ENCODE data around the gene BLTP3B. TPM values are rescaled to one million over a fixed set of nuclear protein-coding genes. Genes with fewer than 3 reads are reported as not detected.
A peak's percentile ranks its signal among the peaks of the same experiment; 100 is the strongest.

The BLTP3B gene
- total and polyA plus RNA-seq, 4 donors = 11.0 to 36.8 (median 18.6) TPM

- H3K27ac ChIP-seq (ENCODE audit: low read depth in 1 of 2, low read length in 2 of 2) = peak overlapping the region; percentile 96 to 98
- H3K9me3 ChIP-seq (ENCODE audit: control insufficient read depth in 4 of 4, low read length in 3 of 4) = no peaks in the 10 kb centered on the region
- 5% methylated on average over 6 of the region's 6 CpGs for WGBS
- H3K27me3 ChIP-seq (ENCODE audit: control insufficient read depth in 4 of 4, insufficient read depth in 4 of 4, low read length in 3 of 4) = no peaks in the 10 kb centered on the region
- H3K9ac ChIP-seq (ENCODE audit: low read depth in 1 of 2, low read length in 2 of 2) = peak overlapping the region; percentile 67 to 85
- TF ChIP-seq JUND (IDR thresholded peaks at IDR 0.05) (peak in 1 of 2 donors; percentile 52), GABPA (IDR thresholded peaks at IDR 0.05 in 1 of 2, conservative IDR thresholded peaks at IDR 0.05 in 1 of 2) (peak in 1 of 2 donors; percentile 44), ATF3 (IDR thresholded peaks at IDR 0.05) (no peak)
- peaks cover 6 to 43% (median 24%) of the 10 kb centered on the region in 4 donors for H3K4me1 ChIP-seq (ENCODE audit: control insufficient read depth in 4 of 4, insufficient read depth in 4 of 4, low read length in 3 of 4)
- H3K36me3 ChIP-seq (ENCODE audit: control insufficient read depth in 4 of 4, insufficient read depth in 3 of 4, low read depth in 1 of 4, low read length in 3 of 4) = no peaks in the 10 kb centered on the region
- DNase-seq (ENCODE audit: low spot score) = no peak
- peak overlapping the region; percentile 93 to 99 (median 96) for H3K4me3 ChIP-seq (ENCODE audit: low read depth in 1 of 3, low read length in 3 of 3)
Measured at GRCh38 chr12:100141666-100141997, 1.0 kb downstream of the BLTP3B start.

GRCh38 chr12:100138803-100139098, 3.9 kb downstream of the BLTP3B start:
- 74% methylated on average over 5 of the region's 5 CpGs for WGBS
- no peak overlapping the region for H3K27ac ChIP-seq (ENCODE audit: low read depth in 1 of 2, low read length in 2 of 2)
- no peak overlapping the region for H3K4me3 ChIP-seq (ENCODE audit: low read depth in 1 of 3, low read length in 3 of 3)

More at GRCh38 chr12:100138803-100139098, 3.9 kb downstream of the BLTP3B start:
- no peaks in the 10 kb centered on the region for H3K36me3 ChIP-seq (ENCODE audit: control insufficient read depth in 4 of 4, insufficient read depth in 3 of 4, low read depth in 1 of 4, low read length in 3 of 4)
- DNase-seq (ENCODE audit: low spot score) = no peak
- H3K9ac ChIP-seq (ENCODE audit: low read depth in 1 of 2, low read length in 2 of 2) = no peak overlapping the region
- H3K27me3 ChIP-seq (ENCODE audit: control insufficient read depth in 4 of 4, insufficient read depth in 4 of 4, low read length in 3 of 4) = no peaks in the 10 kb centered on the region
- no peaks in the 10 kb centered on the region for H3K9me3 ChIP-seq (ENCODE audit: control insufficient read depth in 4 of 4, low read length in 3 of 4)
- TF ChIP-seq REST (IDR thresholded peaks at IDR 0.05) (no peak), TAF1 (conservative IDR thresholded peaks at IDR 0.05) (no peak), HNF4A (conservative IDR thresholded peaks at IDR 0.05) (no peak), ATF3 (IDR thresholded peaks at IDR 0.05) (no peak), ZBTB33 (IDR thresholded peaks at IDR 0.05) (no peak), YY1 (IDR thresholded peaks at IDR 0.05) (no peak)
- TF ChIP-seq, protein P1, sequence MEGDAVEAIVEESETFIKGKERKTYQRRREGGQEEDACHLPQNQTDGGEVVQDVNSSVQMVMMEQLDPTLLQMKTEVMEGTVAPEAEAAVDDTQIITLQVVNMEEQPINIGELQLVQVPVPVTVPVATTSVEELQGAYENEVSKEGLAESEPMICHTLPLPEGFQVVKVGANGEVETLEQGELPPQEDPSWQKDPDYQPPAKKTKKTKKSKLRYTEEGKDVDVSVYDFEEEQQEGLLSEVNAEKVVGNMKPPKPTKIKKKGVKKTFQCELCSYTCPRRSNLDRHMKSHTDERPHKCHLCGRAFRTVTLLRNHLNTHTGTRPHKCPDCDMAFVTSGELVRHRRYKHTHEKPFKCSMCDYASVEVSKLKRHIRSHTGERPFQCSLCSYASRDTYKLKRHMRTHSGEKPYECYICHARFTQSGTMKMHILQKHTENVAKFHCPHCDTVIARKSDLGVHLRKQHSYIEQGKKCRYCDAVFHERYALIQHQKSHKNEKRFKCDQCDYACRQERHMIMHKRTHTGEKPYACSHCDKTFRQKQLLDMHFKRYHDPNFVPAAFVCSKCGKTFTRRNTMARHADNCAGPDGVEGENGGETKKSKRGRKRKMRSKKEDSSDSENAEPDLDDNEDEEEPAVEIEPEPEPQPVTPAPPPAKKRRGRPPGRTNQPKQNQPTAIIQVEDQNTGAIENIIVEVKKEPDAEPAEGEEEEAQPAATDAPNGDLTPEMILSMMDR (IDR thresholded peaks at IDR 0.05; ENCODE audit: low read depth, low read length, missing input control) = no peak
- H3K4me1 ChIP-seq (ENCODE audit: control insufficient read depth in 4 of 4, insufficient read depth in 4 of 4, low read length in 3 of 4) = peaks cover 6 to 37% (median 24%) of the 10 kb centered on the region in 4 donors

Data from liver (tissue), 9 donors.